CD4-positive, alpha-beta T cell treated with Interleukin-10 for 1 hour (primary cell): ENCODE measurements around the gene EQTN.

Experiments used
- DNase-seq: peaks from one replicate; pipeline ENCODE4 v3.0.0-alpha.2; 2020

The EQTN gene

DNA sequence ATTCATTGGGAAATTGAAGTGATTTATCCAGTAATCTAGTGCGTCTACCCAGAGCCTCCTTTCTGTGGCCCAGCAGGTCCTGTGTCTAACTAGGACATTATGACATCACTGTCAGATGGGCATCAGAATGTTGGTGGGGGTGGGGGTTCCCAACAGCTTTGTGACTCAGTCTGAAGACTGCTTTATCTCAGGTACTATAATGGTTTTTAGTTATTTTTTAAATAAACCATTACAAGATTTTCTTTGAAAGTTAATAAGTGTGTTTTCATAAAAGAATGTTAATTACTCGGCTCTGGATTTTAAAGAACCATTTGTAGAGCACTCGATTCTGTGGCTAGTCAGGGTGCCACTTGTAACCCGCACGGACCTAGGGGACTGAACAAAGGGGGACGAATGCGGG lies at the start of gene EQTN:
Gene EQTN, minus strand, starts transcription at position 101 of the 400 bp plus-strand sequence. Its CDS starts 95 bp downstream, at position 6.
- no peak for DNase-seq

DNA sequence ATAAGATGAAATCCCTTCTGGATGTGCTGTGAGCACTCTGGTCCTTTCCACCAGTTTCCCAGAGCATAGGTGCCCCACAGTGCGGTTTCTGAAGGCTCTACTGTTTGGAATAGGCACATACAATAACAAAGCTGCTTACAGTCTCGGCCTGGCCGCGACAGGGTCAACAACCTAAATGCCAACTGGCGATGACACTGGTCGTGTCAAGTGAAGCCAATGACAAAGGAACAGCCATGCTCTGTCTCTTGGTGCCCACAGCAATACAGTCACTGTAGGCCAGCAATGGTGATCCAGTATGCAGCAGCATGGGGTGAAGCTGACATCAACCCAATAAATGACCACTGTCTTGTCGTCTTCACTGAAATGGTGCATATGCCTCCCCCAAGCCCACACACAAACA lies 47.8 kb upstream of the EQTN start:
- no peak for DNase-seq

DNA sequence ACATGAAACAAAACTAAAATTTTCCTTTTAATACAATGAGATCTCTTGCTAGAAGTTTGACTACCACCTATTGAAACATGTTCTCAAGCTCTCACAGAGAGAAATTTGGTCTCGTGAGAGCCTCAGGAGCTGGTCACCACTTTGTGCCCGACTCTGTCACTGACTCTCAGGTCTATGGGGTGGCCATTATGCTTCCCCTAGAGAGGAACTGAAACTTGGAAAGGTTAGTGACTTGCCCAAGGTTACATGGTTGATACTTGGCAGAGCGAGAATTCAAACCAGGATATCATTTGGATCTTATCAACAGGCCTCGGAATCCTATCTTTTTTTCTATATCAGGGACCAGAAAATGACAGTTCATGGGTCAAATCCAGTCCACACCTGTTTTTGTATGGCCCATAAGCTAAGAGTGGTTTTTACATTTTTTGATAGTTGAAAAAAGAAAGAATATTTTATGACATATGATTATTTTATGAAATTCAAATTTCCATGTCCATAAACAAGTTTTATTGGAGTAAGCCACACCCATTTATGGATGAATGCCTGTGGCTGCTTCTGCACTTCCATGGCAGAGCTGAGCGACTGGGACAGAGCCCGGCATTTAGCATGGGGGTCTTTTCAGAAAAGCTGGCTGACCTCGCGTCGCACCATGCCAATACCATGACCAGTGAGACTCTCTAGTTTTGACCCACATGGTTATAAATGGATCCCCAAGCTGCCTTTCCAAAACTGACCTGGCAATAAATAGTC lies 44.8 kb upstream of the EQTN start:
- no peak for DNase-seq

DNA sequence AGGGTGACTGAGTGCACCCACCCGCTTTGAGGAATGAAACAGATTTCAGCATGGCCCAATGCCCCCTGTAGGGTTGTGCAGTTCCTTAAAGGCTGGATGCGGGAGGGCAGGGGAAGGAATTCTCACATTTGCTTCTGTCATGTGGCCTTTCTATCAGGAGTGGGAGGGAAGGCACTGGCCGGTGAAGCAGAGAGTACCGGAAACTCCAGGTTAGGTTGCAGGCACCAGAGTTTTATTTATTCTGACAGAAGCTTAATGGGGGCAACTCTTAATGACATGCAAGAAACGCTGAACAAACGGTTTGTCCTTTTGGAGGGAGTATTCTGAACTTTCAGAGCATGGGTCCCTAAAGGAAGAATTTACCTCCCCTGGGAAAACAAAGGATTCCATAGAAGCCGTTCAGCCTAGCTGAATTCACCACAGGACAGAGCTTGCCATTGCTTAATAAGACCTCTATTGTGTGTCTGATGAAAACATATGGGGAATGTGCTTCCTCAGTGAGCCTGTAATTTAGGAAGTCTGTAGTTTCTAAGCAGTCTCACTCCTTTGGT lies 44.1 kb upstream of the EQTN start:
- DNase-seq, result no peak

DNA sequence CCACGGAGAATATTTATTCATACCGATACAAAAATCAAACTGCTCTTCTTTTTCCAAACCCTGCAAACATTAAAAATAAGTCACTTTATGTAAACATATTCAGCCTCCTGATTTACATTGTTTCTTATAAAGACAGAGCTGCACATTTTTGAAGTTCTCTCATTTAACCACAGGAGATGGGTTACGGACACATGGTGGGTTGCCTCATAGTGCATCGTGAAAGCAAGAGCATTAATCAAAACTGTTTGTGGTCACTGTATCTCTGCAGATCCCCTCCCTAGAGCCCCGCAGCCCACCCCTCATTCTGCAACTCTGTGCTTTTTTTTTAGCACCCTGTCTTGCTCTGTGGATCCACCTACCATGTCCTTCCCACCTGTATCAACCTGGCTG lies 43.3 kb upstream of the EQTN start:
- no peak for DNase-seq

DNA sequence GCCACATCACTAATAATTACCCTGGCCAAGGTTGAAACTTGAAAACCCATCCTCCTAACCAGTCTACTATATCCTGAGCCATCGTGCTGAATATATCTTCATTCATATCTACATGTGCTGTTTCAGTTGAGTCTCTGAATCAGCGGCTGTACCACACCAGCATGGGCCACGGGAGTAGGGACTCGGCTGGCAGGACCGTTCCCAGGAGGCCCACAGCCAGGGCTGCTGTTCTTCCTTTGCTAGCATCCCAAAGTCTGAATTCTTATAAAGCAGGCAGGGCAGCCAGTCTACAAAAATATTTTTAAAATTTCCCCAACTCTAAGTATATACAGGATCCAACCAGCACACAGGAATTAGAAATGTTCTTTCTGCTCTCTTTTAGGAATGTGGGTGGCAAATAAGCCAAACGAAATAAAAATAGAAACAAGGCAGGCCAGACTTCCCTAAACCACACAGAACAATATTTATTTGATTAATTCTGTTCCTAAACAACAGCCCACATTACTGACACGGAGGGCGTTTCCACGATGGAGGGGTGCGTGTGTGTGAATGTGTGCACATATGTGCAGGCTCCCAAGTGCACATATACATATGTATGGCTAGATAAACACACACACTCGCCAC lies 42.8 kb upstream of the EQTN start:
- DNase-seq, result no peak

DNA sequence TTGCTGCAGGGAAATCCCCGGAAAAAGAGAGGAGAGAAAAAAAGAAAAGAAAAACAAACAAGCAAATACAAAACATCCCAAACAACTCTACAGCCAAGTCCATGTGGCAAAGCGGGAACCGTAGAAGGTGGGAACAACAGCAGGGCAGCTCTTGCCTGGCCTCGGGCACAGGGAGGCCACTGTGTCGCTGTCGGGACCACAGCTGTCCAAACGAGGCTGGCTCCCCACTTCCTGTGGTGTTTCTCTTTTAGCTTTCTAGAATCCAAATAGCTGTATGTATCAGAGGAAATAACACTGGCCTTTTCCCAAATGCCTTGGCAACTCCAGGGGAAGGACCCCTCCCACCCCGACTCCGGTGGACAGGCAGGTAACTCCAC lies 41.6 kb upstream of the EQTN start:
- no peak for DNase-seq

DNA sequence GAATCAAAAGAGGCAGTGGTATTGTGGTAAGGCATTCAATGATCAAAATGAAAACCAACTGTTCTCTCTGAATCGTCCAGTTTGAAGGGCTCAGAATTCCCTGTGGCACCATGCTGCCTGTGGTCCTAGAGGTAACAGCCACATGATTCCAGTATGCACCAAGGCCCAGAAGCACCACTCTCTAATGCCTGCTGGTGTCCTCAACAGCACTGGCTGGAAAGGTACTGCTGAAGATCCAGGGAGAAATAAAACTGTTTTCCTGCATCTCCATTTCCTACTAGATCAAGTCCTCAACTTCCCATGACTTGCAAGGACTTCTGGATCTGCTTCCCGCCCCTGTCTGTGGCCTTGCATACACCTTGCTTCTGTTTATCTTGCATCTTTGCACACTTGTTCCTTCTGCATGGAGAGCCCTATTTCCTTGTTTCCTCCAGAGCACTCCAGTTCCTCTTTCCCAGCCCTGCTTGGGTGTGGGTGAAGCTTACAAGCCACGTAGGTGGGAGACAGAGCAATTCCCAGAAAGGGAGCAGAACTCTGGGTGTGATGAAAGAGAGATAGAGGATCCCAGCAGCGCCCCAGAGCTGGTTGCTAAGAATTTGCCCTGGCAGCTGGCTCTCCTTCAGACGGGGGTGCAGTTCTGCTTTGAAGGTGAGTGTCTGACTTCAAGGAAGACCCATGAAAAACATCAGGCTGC lies 41.0 kb upstream of the EQTN start:
- DNase-seq, result no peak

DNA sequence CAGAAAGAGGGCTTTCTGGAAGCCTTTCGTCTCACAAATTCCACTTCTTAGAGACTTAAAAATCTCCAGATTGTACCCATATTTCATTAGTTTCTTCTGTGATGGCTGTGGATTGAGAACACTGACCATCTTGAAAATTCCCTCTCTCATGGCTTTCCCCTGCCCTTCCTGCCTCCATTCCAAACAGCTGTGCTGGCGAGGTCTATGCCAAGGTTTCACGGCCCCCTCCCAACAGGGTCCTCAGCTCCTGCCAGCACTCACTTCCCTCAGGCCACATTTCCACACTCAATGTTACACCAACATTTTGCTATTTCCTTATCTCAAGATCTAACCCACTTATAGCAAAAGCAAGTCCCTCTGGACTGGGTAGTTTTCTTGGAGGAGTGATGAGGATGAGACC lies 40.3 kb upstream of the EQTN start:
- DNase-seq, result no peak

DNA sequence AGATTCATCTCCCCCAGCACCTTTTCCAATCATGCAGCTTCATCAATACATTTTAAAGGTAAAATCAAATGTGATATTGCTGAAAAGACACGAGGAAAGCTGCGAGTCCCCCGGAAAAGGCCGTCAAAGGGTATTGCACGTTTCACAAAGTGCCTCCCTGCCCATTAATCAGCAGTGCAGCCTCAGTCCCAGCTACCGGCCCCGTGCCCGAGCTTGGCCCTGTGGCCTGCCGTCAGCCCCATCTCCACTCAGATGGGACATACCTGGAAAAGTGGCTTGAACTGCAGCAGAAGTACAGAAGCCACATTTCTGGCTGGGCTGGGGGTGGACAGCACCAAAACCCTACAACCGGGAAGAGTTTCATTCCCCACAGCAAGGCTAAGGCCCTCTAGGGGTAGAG lies 39.9 kb upstream of the EQTN start:
- no peak for DNase-seq

DNA sequence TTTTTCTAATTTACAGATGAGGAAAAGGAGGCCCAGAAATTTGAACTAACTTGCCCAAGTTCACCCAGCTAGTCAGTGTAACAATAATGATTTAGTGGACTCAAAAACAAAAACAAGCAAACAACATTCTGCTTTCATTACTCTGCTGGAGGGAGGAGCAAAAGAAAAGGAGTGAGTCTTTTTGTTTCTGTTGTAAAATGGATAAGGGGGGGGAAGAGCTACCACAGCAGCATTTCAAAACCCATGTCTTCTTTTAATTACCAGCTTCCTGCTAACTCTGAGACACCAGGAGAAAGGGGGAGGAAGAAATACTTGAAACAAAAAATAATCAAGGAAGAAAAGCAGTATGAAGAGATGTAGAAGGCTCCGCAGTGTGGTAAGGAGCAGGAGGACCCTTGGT lies 39.2 kb upstream of the EQTN start:
- DNase-seq, result no peak

DNA sequence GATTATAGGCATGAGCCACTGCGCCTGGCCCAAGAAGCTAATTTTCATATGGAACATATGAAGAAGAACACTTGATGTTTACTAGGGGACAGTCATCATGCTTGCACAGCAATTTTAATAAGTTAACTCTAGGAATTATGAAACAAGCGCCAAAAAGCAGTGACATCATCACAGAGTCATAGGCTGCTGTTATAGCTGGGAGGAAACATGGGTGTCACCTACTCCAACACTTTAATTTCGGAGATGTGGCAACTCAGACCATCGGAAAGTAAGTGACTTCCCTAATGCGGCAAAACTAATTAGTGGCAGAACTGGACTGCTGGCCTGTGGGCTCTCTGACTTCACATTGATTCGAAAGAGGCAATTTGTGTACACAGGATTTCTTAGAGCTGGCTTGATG lies 38.1 kb upstream of the EQTN start:
- no peak for DNase-seq

DNA sequence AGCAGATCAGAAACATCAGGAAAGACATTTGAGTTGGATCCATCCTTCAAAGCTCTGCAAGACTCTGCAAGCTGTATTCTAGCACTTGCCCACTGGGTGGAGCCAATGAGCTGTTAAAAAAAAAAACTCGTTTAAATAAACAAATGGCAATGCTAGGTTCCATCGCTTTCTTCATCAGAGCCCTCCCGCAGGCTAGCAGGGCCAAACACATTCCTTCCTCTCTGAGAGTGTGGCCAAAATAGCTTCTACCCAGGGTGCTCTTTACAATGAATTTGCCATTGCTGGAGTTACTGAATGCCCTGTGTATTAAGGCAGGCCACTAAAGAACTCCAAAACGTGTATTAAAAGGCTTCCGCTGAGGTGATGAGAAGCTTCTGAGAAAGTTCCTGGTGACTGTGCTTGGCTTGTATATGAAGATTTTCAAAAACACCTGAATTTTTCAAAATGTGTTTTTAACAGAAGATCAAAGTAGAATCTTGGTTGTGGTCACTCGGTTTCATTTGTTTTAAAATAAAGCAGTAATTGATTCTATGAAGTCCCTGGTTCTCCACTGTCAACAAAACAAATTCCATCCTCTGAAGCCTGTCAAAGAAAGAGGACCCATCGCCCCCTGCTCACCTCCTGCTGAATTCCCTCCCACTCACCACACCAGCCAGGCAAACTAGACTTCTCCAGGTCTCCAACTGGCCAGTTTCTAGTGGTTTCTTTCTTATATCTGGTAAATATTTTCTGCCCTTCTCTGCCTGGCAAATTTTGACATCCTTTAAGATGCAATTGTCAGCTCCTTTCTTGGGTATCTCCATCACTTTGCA lies 36.5 kb upstream of the EQTN start:
- peak; percentile 52 for DNase-seq

DNA sequence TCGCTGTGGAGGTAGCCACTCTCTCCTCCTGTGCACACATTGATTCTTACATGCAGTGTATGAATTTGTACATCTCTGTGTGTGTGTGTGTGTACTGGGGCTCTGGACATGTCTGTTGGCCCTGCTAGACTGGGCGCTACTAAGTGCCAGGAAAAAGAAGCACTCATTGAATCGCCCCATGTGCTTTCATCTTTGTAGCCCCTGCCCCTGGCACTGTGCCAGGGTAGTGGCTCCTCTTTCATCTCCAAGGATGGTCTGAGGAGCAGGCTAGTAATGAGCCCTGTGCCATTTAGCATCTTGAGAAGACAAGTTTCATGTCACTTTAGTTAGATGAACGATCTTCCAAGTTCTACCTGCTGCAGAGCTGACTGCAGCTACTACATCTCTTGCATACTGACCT lies 34.4 kb upstream of the EQTN start:
- DNase-seq, result no peak

DNA sequence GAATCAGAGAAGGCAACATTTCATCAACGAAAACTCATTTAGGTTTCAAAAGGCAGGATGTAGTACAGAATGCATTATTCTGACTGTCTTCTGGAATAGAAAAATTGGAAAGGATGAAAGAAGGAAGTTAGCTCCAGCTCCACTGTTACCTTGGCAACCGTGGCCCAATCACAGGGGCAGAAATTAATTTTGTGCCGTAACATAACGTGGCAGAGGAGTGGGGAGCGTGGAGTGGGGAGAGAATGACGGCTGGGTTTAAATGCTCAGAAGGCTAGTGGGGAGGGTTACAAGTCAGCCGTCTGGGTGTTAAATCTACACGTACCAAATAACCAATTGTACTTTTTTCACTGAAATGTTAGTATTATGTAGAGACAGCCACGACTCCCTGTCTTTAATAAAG lies 32.3 kb upstream of the EQTN start:
- DNase-seq, result no peak

DNA sequence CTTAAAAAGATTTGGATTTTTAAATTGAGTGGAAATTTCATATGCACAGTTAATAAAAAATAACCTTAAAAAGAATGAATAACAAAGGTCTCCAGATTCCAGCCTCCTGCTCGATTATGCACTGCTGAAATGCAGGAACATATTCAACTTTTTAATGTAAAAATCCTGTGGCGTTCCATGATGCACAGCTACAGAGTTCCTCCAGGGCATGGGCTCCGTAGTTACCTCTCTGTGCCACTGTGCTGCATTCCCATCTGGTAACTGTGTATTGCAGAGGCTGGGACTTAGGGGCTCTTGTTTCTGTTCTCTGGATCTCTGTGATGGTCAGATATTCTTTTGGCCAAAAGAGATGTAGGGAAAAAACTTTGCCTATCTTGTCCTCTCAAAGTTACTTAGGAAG lies 31.5 kb upstream of the EQTN start:
- no peak for DNase-seq

DNA sequence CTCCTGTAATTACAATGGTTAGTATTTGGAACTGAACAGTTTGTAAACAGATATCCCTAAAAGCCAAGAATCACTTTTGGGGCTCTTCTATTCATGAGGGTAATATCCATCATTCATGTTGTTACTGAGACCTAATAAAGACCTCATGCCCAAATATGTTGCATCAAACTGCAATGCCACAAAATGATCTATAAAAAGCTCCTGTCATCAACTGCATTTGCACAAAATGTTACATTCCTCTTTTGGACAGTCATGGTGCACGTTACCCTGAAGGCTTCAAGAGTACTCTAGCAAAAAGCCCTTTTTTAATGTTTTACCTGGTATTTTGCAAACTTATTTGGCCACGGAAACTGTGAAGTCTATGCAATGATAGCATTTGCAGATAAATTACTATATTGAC lies 14.2 kb upstream of the EQTN start:
- DNase-seq, result no peak

DNA sequence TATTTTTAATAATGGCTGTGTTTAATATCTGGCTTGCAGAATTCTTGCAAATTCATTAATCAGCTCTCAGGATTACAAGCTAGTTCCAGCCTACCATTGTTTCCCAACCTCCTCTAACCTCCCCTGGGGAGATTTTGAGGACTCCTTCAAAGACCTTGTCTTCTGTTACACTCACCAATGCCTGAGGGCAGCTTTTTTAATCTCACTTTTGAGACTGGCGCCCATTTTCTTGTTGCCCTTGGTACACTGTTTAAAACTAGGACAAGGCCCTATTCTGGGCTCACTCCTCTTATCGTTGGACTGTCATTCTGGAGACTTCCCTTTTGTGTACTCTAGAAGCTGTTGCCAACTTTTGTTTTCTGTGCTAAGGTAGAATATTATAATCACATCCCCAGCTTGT lies 13.6 kb upstream of the EQTN start:
- DNase-seq, result no peak

DNA sequence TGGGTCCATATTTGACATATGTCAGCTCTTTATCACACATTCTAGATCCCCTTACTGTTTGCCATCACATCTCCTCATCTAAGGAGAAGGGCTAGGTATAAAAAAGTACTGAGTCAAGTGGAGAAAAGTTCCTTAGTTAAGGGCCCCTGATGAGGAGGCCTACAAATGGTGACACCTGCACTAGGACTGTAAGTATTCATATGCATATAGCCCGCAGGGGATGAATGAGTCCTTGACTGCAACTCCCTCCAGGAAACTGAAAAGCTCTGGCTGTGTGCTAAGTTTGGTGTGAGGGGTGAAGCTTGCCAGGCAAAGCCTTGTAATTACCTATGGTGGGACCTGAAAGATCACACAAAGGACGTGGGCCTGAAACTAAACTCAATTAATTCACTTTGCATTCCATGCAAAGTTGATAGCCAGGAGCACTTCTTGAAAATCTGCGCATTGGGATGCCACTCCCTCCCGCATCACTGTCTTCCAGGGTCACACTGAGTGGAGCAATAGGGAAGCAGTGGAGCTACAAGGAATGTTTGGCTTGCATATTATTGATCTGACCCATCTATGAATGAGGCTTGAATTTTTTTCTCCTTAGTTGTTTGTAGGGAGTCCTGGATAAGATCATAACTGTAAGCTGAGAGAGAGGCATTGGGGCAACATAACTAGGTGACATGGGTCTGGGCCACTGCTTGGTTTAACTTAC lies 11.9 kb upstream of the EQTN start:
- no peak for DNase-seq

DNA sequence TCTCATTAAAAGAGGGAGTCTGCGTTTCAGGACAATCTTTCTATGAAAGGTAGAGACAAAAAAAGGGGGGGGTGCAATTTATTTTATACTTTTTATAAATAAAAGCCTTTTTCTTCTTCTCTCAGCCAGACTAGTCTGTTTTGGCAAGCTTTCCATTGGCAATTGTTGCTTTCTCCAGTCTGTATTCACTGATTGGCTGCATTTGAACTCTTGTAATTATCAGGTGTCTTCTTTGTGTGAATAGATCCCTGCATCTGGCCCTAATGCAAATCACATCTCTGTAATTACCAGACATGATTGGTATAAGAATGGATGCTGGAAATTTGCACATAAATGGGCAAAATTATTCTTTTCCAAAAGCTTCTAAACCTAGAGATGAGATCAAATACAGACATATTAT lies 7.6 kb upstream of the EQTN start:
- DNase-seq, result no peak

DNA sequence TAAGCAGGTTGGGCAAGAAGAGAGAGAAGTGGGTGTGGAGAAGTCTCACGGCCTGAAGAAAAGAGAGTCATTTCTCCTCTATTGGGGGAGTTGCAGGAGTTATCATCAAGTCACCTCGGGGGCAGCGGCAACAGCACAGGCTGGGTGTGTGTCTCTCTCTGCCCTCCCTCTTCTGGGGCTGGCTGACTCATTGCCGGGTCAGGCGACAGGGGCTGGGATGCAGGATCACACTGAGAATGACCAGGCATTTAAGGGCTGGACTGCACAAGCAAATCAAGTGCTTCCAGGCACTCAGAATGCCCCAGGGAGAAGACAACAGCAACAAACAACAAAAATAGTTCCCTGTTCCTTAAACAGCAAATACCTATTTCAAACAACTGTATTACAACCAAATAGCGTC lies 6.3 kb upstream of the EQTN start:
- no peak for DNase-seq

DNA sequence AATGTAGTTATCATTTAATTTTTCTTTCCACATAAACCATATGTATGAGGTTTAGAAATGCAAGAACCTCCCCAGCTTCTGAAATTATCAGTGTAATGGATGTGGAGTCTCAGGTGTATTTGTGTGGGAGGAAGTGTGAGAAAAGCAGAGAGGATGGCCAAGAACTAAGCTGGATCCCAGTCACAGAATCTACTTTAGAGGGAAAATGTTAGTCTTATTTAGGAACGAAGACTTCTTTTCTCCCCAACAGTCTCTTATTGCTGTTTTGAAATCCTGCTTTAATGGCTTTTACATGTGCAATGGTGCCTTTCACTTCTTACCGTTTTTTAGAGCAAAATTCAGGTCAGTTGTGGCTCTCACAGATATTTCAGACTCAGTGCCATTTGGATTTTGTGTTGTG lies 3.0 kb downstream of the EQTN start:
- DNase-seq, result no peak
